ENCODE results near the gene GFY.
A peak's percentile ranks its signal among the peaks of the same experiment; 100 is the strongest.

The GFY gene

DNA sequence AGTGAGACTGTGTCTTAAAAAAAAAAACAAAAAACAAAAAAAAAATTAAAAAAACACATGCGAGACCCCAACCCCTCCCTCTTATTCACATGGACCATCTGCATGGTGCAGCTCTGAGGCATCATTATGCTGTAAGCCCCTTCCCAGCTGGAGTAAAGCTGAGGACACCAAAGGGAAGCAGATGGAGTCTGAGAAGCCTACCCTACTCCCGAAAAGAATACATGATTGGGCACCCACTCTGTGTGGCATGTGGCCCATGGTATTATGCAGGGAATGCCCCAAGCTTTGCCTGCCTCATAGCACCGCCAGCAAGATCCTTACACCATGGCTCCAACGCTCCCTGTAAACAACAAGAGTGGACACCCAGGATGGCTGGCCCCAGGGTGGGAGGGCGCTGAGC lies 6.7 kb upstream of the GFY start:
- no peak overlapping the region for H3K27ac ChIP-seq
- TF ChIP-seq CTCF (conservative IDR thresholded peaks at IDR 0.05): no peak

GRCh38 chr19:49419173-49419572 lies 6.0 kb upstream of the GFY start:
- no peak for TF ChIP-seq CTCF (conservative IDR thresholded peaks at IDR 0.05)
- H3K27ac ChIP-seq: no peak overlapping the region

- TF ChIP-seq CTCF (conservative IDR thresholded peaks at IDR 0.05): no peak
- no peak overlapping the region for H3K27ac ChIP-seq
These were observed 5.0 kb upstream of the GFY start for GRCh38 chr19:49420227-49420626.

- H3K27ac ChIP-seq: no peak overlapping the region
- no peak for TF ChIP-seq CTCF (conservative IDR thresholded peaks at IDR 0.05)
These were observed 3.9 kb upstream of the GFY start for GRCh38 chr19:49421039-49421877.

DNA sequence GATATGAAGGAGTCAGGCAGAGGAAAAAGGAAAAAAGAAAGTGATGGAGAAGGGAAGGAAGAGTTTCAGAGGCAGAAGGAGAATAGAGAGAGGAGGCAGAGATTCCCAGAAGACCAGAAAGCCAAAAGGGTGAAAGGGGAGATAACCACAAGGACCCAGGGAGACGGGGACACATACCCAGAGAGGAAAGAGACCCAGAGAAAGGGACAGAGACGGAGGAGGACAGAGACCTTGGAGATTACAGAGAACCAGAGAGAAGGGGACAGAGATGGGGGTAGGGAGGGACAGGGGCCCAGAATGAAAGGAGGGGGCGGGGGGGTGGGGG lies 3.3 kb upstream of the GFY start:
- TF ChIP-seq CTCF (conservative IDR thresholded peaks at IDR 0.05): no peak
- no peak overlapping the region for H3K27ac ChIP-seq

DNA sequence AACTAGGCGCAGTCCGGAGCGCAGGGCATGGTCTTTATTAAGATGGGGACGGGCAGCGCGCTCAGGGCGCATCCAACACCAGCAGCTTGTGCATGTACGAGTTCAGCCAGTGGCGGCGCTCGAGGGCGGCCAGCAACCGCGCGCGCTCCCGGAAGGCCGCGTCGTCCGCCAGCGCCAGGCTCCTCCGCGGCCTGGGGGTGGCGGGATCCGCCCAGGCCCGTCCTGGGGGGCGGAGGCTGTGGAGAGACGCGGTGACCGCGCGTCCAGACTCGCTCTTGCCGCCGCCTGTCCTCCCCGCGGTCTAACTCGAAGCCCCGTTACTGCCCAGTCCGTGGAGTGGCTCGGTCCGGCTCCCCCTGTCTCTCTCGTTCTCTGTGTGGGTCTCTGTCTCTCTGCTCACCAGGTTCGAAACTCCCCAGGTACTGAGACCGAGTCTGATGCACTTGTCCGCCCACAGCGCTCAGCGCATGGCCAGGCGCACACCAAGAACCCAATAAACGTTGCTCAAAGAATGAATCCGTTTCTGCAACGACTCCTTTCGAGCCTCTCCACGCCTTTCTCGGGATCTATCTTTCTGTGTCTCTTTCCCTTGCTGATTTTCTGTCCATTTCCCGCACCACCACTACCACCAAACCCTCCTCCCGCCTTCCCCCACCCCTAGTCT lies 2.6 kb upstream of the GFY start:
- TF ChIP-seq CTCF (conservative IDR thresholded peaks at IDR 0.05): peak; percentile 15; the same call in 1 of the 2 replicates
- H3K27ac ChIP-seq: no peak overlapping the region

DNA sequence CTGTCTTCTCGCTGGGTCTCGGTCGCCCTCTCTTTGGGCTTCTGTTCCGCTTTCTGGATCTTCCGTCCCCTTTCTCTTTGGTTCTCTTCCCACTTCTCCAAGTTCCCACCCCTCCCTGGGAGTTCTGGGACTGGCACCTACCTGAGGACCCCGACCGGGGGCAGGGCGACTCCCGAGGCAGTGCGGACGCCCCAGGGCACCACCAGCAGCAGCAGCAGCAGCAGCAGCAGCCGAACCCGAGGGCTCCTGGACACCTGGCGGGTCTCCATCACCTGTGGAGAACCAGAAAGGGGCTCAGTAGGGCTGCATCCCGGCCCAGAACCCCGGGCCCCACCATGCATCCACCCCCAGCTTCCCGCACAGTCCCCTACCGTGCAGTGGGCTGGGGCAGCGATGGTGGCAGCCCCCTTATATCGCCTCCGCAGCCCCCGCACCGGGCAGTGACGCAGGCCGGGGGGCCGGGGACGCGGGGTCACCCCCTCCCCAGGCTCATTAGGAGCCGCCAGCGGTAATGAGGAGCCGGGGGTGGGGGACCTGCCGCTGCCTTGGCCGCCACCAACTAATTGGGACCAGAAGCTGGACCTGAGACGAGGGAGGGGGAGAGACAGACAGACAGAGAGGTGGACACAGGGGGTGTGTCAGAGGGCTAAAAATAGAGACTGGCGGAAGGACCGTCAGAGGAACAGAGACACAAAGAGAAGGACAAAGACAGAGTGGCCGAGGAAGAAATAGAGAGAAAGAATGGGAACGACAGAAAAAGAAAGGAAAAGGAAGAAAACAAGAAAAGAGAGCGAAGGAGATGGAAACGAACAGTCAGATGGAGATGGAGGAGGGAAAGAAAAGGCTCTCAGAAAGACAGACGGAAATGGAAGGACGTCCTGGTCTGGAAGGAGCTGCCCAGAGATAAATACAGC lies 1.9 kb upstream of the GFY start, which contains the start of gene PTH2:
PTH2 (minus strand) TSS at position 371 of the 914 bp plus-strand sequence; CDS start at position 269, 102 bp downstream.
- no peak for TF ChIP-seq CTCF (conservative IDR thresholded peaks at IDR 0.05)

More for the DNA sequence above, 1.9 kb upstream of the GFY start, which contains the start of gene PTH2:
- H3K27ac ChIP-seq: no peak within 1 kb of the TSS

Data from VCaP (cell line).